A549 (cell line): ENCODE results near the gene RPS6KA2. TPM values are rescaled to one million over a fixed set of nuclear protein-coding genes. Genes with fewer than 3 reads are reported as not detected.

Experiments used
- ATAC-seq, 2 experiments: fragments of 200-7000 bp in 1 of 2; fragments of >200 bp in 1 of 2; cut with Nextera tagmentation in 1 of 2; cut with Tn5 transposase in 1 of 2; 3 replicates each; pipeline versions ENCODE4 v1.8.0 to v1.9.1; 2018 to 2020; ENCODE audit warnings: mild to moderate bottlenecking in 1 of 2, moderate library complexity in 1 of 2
- CTCF ChIA-PET: fragments of 300-600 bp; sonication (Branson Sonifier 250); formaldehyde crosslinking; extraction: SDS; loops from one replicate; lab custom pipeline; 2021; ENCODE audit warnings: antibody characterized with exemption, inconsistent platforms; lab: Yijun Ruan, JAX
- POLR2A ChIA-PET: fragments of 350-600 bp; formaldehyde crosslinking; extraction: SDS; loops from one replicate; lab custom pipeline; 2021; ENCODE audit warnings: antibody characterized with exemption, inconsistent platforms; lab: Yijun Ruan, JAX
- DNase-seq, 2 experiments: peaks; one replicate each; pipeline versions ENCODE4 v3.0.0 to v3.0.0-alpha.2; 2011 to 2016; ENCODE audit warnings: low read depth in 1 of 2, low spot score in 1 of 2
- FAIRE-seq: peaks from 2 replicates; lab custom pipeline; 2011; peaks lifted over from hg19 to GRCh38; lab: Jason Lieb, UNC
- H3K27ac ChIP-seq, 2 experiments: fragments of >200 bp; sonication (Bioruptor Twin); formaldehyde crosslinking; 3 replicates each; pipeline ENCODE4 v1.5.1; 2016 to 2017
- H3K4me1 ChIP-seq: fragments of >200 bp; sonication (Bioruptor Twin); formaldehyde crosslinking; 3 replicates; pipeline ENCODE4 v1.6.1; 2016
- H3K4me2 ChIP-seq: fragments of >200 bp; sonication (Bioruptor Twin); formaldehyde crosslinking; 3 replicates; pipeline ENCODE4 v1.6.1; 2016
- H3K4me3 ChIP-seq: fragments of >200 bp; sonication (Bioruptor Twin); formaldehyde crosslinking; 3 replicates; pipeline ENCODE4 v1.5.1; 2016
- H3K9me3 ChIP-seq: fragments of >200 bp; sonication (Bioruptor Twin); formaldehyde crosslinking; 3 replicates; pipeline ENCODE4 v1.6.1; 2016
- BHLHE40 ChIP-seq: IDR thresholded peaks from 2 replicates; pipeline ENCODE4 v1.6.1; 2012; ENCODE audit warnings: low read depth, low read length, inconsistent platforms
- CBX8 ChIP-seq: fragments of 200-600 bp; sonication (generic); IDR thresholded peaks from 2 replicates; pipeline ENCODE4 v1.6.1; 2016
- CEBPB ChIP-seq, 2 experiments: fragments of >200 bp in 1 of 2; sonication (Bioruptor Twin) in 1 of 2; formaldehyde crosslinking in 1 of 2; IDR thresholded peaks; 2 replicates each; pipeline ENCODE4 v1.6.1; 2012 to 2016
- CHD2 ChIP-seq: fragments of 150-350 bp; IDR thresholded peaks from 2 replicates; pipeline ENCODE4 v1.6.1; 2014; ENCODE audit warnings: low read length; ENCODE audit not compliant: partially characterized antibody
- CTCF ChIP-seq: fragments of >200 bp; sonication (Bioruptor Twin); formaldehyde crosslinking; IDR thresholded peaks from 3 replicates; pipeline ENCODE4 v1.5.1; 2016
- ESRRA ChIP-seq: fragments of 150-350 bp; IDR thresholded peaks from 2 replicates; pipeline ENCODE4 v1.6.1; 2014; ENCODE audit warnings: mild to moderate bottlenecking, low read length, borderline replicate concordance
- FOSB ChIP-seq: fragments of 250-450 bp; sonication (Bioruptor Pico); IDR thresholded peaks from 2 replicates; pipeline ENCODE4 v1.5.0; 2020; ENCODE audit warnings: mild to moderate bottlenecking, moderate library complexity
- FOSL2 ChIP-seq, 2 experiments: fragments of 450-650 bp in 1 of 2; fragments of >200 bp in 1 of 2; sonication (Bioruptor Twin) in 1 of 2; formaldehyde crosslinking; IDR thresholded peaks; 2 replicates each; pipeline versions ENCODE4 v1.5.0 to v1.6.1; 2016 to 2020; ENCODE audit warnings: mild to moderate bottlenecking in 1 of 2, moderate library complexity in 1 of 2
- HOXA7 ChIP-seq: fragments of 250-450 bp; sonication (Bioruptor Pico); IDR thresholded peaks from 2 replicates; pipeline ENCODE4 v1.5.0; 2020; ENCODE audit warnings: mild to moderate bottlenecking, moderate library complexity
- HOXB5 ChIP-seq: fragments of 250-450 bp; sonication (Bioruptor Pico); IDR thresholded peaks from 2 replicates; pipeline ENCODE4 v1.5.0; 2020; ENCODE audit warnings: mild to moderate bottlenecking, moderate library complexity
- JUNB ChIP-seq: fragments of >200 bp; sonication (Bioruptor Twin); formaldehyde crosslinking; IDR thresholded peaks from 2 replicates; pipeline ENCODE4 v1.6.1; 2016
- MAFK ChIP-seq: fragments of 450-650 bp; IDR thresholded peaks from 2 replicates; pipeline ENCODE4 v1.6.1; 2014; ENCODE audit not compliant: partially characterized antibody
- NPAS2 ChIP-seq: fragments of 250-450 bp; sonication (Bioruptor Pico); IDR thresholded peaks from 2 replicates; pipeline ENCODE4 v1.8.0; 2022; ENCODE audit warnings: mild to moderate bottlenecking, moderate library complexity, borderline replicate concordance
- PHF8 ChIP-seq: fragments of 200-600 bp; sonication (generic); IDR thresholded peaks from 2 replicates; pipeline ENCODE4 v1.6.1; 2016; ENCODE audit warnings: low read depth, mild to moderate bottlenecking, antibody characterized with exemption, moderate library complexity, borderline replicate concordance
- RFX5 ChIP-seq: fragments of 450-650 bp; IDR thresholded peaks from 2 replicates; pipeline ENCODE4 v1.7.1; 2014; ENCODE audit warnings: antibody characterized with exemption, mild to moderate bottlenecking, moderate library complexity
- RNF2 ChIP-seq: fragments of 200-600 bp; sonication (generic); IDR thresholded peaks from 2 replicates; pipeline ENCODE4 v1.6.1; 2016; ENCODE audit warnings: low read depth, mild to moderate bottlenecking, antibody characterized with exemption, moderate library complexity, borderline replicate concordance
- SREBF2 ChIP-seq: fragments of 450-650 bp; IDR thresholded peaks from 2 replicates; pipeline ENCODE4 v1.6.1; 2014; ENCODE audit warnings: mild to moderate bottlenecking, moderate library complexity
- TFCP2L1 ChIP-seq: fragments of 250-450 bp; sonication (Bioruptor Pico); IDR thresholded peaks from 2 replicates; pipeline ENCODE4 v1.5.0; 2021; ENCODE audit warnings: mild to moderate bottlenecking
- TP53 ChIP-seq: fragments of 250-450 bp; sonication (Bioruptor Pico); IDR thresholded peaks from 2 replicates; pipeline ENCODE4 v1.5.0; 2021; ENCODE audit warnings: mild to moderate bottlenecking, moderate library complexity
- ZFP36 ChIP-seq: fragments of 450-650 bp; IDR thresholded peaks from 2 replicates; pipeline ENCODE4 v1.6.1; 2014; ENCODE audit warnings: borderline replicate concordance; ENCODE audit not compliant: partially characterized antibody
- ZNF302 ChIP-seq: fragments of 250-450 bp; sonication (Bioruptor Pico); IDR thresholded peaks from 2 replicates; pipeline ENCODE4 v1.9.0; 2021; ENCODE audit warnings: inconsistent platforms, mild to moderate bottlenecking, moderate library complexity
- ZSCAN20 ChIP-seq: fragments of 250-450 bp; sonication (Bioruptor Pico); IDR thresholded peaks from 2 replicates; pipeline ENCODE4 v1.8.0; 2022; ENCODE audit warnings: mild to moderate bottlenecking, moderate library complexity
- WGBS: methylation state at CpG from one replicate; pipeline ENCODE4 v1.1.6; 2017; ENCODE audit errors: missing lambda C conversion rate; 5-methylcytosine and 5-hydroxymethylcytosine counted together
- polyA plus RNA-seq, 4 experiments: library from polyadenylated mRNA; depleted of rRNA in 3 of 4; stranded (reverse); fragments of >200 nt; fragmentation: RNase III in 1 of 4; extraction: RNeasy Plus Mini Kit Qiagen cat#74134 plus additional on column Dnase treatment in 1 of 4; gene quantifications; 2 replicates in 3 of 4; 3 replicates in 1 of 4; pipeline ENCODE4 v1.2.3, GENCODE V29; 2011 to 2017
- TF ChIP-seq, protein P1 (sequence below): fragments of 450-650 bp; IDR thresholded peaks from 2 replicates; pipeline ENCODE4 v1.6.1; 2014; ENCODE audit warnings: antibody characterized with exemption
- TF ChIP-seq, protein P2 (sequence below): fragments of 200-600 bp; sonication (generic); IDR thresholded peaks from 2 replicates; pipeline ENCODE4 v1.6.1; 2016; ENCODE audit warnings: antibody characterized with exemption, mild to moderate bottlenecking, moderate library complexity

RPS6KA2 gene
- polyA plus RNA-seq, 2 of the 4 experiments (the other 2 are of a cell fraction): 0.19 TPM; not detected in 1

DNA sequence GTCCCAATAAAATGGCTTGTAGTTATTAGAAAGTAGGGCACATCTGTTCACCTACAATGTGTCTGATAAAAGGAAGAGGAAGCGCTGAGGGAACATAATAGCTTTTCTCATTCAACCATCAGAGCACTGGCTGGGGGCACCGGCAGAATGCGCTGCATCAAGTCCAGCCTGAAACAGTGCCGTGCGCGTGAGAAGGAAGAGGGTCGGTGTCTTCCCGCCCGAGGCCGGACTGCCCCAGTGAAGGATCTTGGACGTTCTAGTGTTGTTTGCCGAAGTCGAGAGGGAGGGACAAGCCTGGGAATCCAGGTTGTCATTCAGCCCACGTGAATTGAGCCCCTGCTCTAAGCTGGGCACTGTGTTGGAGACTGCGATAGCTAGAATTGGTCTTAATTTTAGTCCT is 182.6 kb downstream of the RPS6KA2 start:
- Histone ChIP-seq H3K4me3 (no peak overlapping the region), H3K4me2 (no peak overlapping the region), H3K9me3 (no peaks in the 10 kb centered on the region), H3K27ac (no peak overlapping the region), H3K4me1 (no peaks in the 10 kb centered on the region)
- no peak for DNase-seq
- no peak for FAIRE-seq
- 69% methylated on average over 15 of the region's 15 CpGs for WGBS
- no peak for TF ChIP-seq FOSL2 (IDR thresholded peaks at IDR 0.05)
- no peak for TF ChIP-seq FOSL2 (CRISPR knock-in tag; IDR thresholded peaks at IDR 0.05)
- no peak for TF ChIP-seq HOXA7 (CRISPR knock-in tag)
- TF ChIP-seq JUNB: no peak
- TF ChIP-seq MAFK: no peak
- TF ChIP-seq CTCF: no peak
- no peak for TF ChIP-seq HOXB5 (CRISPR knock-in tag)
- TF ChIP-seq, protein P1, sequence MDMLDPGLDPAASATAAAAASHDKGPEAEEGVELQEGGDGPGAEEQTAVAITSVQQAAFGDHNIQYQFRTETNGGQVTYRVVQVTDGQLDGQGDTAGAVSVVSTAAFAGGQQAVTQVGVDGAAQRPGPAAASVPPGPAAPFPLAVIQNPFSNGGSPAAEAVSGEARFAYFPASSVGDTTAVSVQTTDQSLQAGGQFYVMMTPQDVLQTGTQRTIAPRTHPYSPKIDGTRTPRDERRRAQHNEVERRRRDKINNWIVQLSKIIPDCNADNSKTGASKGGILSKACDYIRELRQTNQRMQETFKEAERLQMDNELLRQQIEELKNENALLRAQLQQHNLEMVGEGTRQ: no peak
- no peak for TF ChIP-seq SREBF2
- TF ChIP-seq ESRRA: no peak
- no peak for TF ChIP-seq RNF2
- no peak for TF ChIP-seq CBX8
- no peak for TF ChIP-seq TP53
- TF ChIP-seq TFCP2L1 (CRISPR knock-in tag): no peak
- no peak for TF ChIP-seq FOSB (CRISPR knock-in tag)
- no peak for TF ChIP-seq CEBPB (IDR thresholded peaks at IDR 0.05)
- TF ChIP-seq, protein P2, sequence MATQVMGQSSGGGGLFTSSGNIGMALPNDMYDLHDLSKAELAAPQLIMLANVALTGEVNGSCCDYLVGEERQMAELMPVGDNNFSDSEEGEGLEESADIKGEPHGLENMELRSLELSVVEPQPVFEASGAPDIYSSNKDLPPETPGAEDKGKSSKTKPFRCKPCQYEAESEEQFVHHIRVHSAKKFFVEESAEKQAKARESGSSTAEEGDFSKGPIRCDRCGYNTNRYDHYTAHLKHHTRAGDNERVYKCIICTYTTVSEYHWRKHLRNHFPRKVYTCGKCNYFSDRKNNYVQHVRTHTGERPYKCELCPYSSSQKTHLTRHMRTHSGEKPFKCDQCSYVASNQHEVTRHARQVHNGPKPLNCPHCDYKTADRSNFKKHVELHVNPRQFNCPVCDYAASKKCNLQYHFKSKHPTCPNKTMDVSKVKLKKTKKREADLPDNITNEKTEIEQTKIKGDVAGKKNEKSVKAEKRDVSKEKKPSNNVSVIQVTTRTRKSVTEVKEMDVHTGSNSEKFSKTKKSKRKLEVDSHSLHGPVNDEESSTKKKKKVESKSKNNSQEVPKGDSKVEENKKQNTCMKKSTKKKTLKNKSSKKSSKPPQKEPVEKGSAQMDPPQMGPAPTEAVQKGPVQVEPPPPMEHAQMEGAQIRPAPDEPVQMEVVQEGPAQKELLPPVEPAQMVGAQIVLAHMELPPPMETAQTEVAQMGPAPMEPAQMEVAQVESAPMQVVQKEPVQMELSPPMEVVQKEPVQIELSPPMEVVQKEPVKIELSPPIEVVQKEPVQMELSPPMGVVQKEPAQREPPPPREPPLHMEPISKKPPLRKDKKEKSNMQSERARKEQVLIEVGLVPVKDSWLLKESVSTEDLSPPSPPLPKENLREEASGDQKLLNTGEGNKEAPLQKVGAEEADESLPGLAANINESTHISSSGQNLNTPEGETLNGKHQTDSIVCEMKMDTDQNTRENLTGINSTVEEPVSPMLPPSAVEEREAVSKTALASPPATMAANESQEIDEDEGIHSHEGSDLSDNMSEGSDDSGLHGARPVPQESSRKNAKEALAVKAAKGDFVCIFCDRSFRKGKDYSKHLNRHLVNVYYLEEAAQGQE: no peak
- TF ChIP-seq BHLHE40: no peak
- TF ChIP-seq CHD2: no peak
- TF ChIP-seq ZFP36: no peak
- TF ChIP-seq PHF8: no peak
- ATAC-seq: no peak
- POLR2A ChIA-PET: no interaction called here
- CTCF ChIA-PET: interaction anchor here (0.6 to 1.1 kb wide), 3 partner anchors 9 to 1332 kb away, joined by 3 read pairs; no protein-coding TSS in a partner anchor

- 17% methylated on average over 8 of the region's 8 CpGs for WGBS
- 0 out of 6 replicates have a peak, but pooled peaks of 1 of the 2 experiments have one; percentile 24 for ATAC-seq
- no peaks in the 10 kb centered on the region for H3K4me1 ChIP-seq
- no peak for DNase-seq
- no peak overlapping the region for H3K4me3 ChIP-seq
- H3K4me2 ChIP-seq: no peak overlapping the region
- no peaks in the 10 kb centered on the region for H3K9me3 ChIP-seq
- ChIA-PET POLR2A (no interaction called here), CTCF (no interaction called here)
- TF ChIP-seq ZSCAN20 (CRISPR knock-in tag) (no peak), NPAS2 (CRISPR knock-in tag) (no peak), BHLHE40 (no peak), ZNF302 (CRISPR knock-in tag) (no peak), RFX5 (no peak)
- FAIRE-seq: no peak
- H3K27ac ChIP-seq: no peak overlapping the region
Observed at GRCh38 chr6:166443166-166443565, 183.9 kb downstream of the RPS6KA2 start.
